Cardiac muscle cell (in vitro differentiated cells and primary cell): ENCODE data around the gene OXER1. TPM values are rescaled to one million over a fixed set of nuclear protein-coding genes. Genes with fewer than 3 reads are reported as not detected.

ENCODE experiments used
- DNase-seq, 2 donors: peaks; one replicate each; pipeline versions ENCODE4 v3.0.0 to v3.0.0-alpha.2; 2010 to 2017; ENCODE audit warnings: low read depth in 1 of 2, low spot score in 1 of 2
- H3K27ac ChIP-seq: fragments of 200-600 bp; sonication (generic); 2 replicates; pipeline ENCODE4 v1.5.1; 2016
- H3K27me3 ChIP-seq: fragments of 200-600 bp; sonication (generic); 2 replicates; pipeline ENCODE4 v1.6.0; 2016; ENCODE audit warnings: control low read depth
- H3K36me3 ChIP-seq: fragments of 200-600 bp; sonication (generic); 2 replicates; pipeline ENCODE4 v1.5.1; 2016; ENCODE audit warnings: control low read depth
- H3K4me1 ChIP-seq: fragments of 200-600 bp; sonication (generic); 2 replicates; pipeline ENCODE4 v1.8.1; 2017; ENCODE audit warnings: low read depth, mild to moderate bottlenecking, mixed run types
- H3K4me3 ChIP-seq: fragments of 200-600 bp; sonication (generic); 2 replicates; pipeline ENCODE4 v1.5.1; 2016; ENCODE audit warnings: mild to moderate bottlenecking
- H3K9me3 ChIP-seq: fragments of 200-600 bp; sonication (generic); 2 replicates; pipeline ENCODE4 v1.5.1; 2017; ENCODE audit warnings: low read depth, mild to moderate bottlenecking, control low read depth
- CTCF ChIP-seq: IDR thresholded peaks from 2 replicates; pipeline ENCODE4 v1.5.1; 2012; ENCODE audit warnings: low read depth, mild to moderate bottlenecking, low read length
- polyA plus RNA-seq: library from polyadenylated mRNA; unstranded; fragments of >200 nt; fragmentation: Nextera tagmentation; extraction: Ambion mirVana; gene quantifications from 2 replicates; pipeline ENCODE4 v1.2.1, GENCODE V29; 2016
- total RNA-seq: library from RNA; depleted of rRNA; stranded (reverse); fragments of >200 nt; gene quantifications from 2 replicates; pipeline ENCODE4 v1.2.3, GENCODE V29; 2016

The OXER1 gene
- total and polyA plus RNA-seq, 2 experiments from 2014 or later: 0.15 to 0.48 TPM

GRCh38 chr2:42802150-42802549 lies 38.2 kb upstream of the OXER1 start:
- DNase-seq: no peak
- H3K36me3 ChIP-seq: no peaks in the 10 kb centered on the region
- no peaks in the 10 kb centered on the region for H3K4me1 ChIP-seq
- H3K27ac ChIP-seq: no peak overlapping the region
- no peak overlapping the region for H3K4me3 ChIP-seq
- no peaks in the 10 kb centered on the region for H3K9me3 ChIP-seq
- no peak for TF ChIP-seq CTCF
- H3K27me3 ChIP-seq: no peaks in the 10 kb centered on the region

GRCh38 chr2:42801381-42801780 lies 37.4 kb upstream of the OXER1 start:
- DNase-seq: peak in 1 of 2 donors; percentile 31
- Histone ChIP-seq H3K36me3 (no peaks in the 10 kb centered on the region), H3K27me3 (no peaks in the 10 kb centered on the region), H3K9me3 (no peaks in the 10 kb centered on the region), H3K4me3 (no peak overlapping the region), H3K4me1 (no peaks in the 10 kb centered on the region), H3K27ac (no peak overlapping the region)
- no peak for TF ChIP-seq CTCF

- TF ChIP-seq CTCF: no peak
- no peaks in the 10 kb centered on the region for H3K9me3 ChIP-seq
- DNase-seq: peak in 1 of 2 donors; percentile 48
- H3K4me1 ChIP-seq: no peaks in the 10 kb centered on the region
- no peak overlapping the region for H3K4me3 ChIP-seq
- no peaks in the 10 kb centered on the region for H3K27me3 ChIP-seq
- no peak overlapping the region for H3K27ac ChIP-seq
- H3K36me3 ChIP-seq: no peaks in the 10 kb centered on the region
Observed at GRCh38 chr2:42800981-42801380, 37.0 kb upstream of the OXER1 start.

GRCh38 chr2:42800461-42800962 lies 36.6 kb upstream of the OXER1 start:
- Histone ChIP-seq H3K27me3 (no peaks in the 10 kb centered on the region), H3K9me3 (no peaks in the 10 kb centered on the region), H3K4me3 (no peak overlapping the region), H3K4me1 (no peaks in the 10 kb centered on the region), H3K36me3 (no peaks in the 10 kb centered on the region), H3K27ac (no peak overlapping the region)
- TF ChIP-seq CTCF: no peak
- DNase-seq: no peak

GRCh38 chr2:42799881-42800280 lies 35.9 kb upstream of the OXER1 start:
- H3K27ac ChIP-seq: no peak overlapping the region
- TF ChIP-seq CTCF: no peak
- no peaks in the 10 kb centered on the region for H3K4me1 ChIP-seq
- H3K27me3 ChIP-seq: no peaks in the 10 kb centered on the region
- no peak overlapping the region for H3K4me3 ChIP-seq
- H3K9me3 ChIP-seq: no peaks in the 10 kb centered on the region
- DNase-seq: peak in 1 of 2 donors; percentile 44
- no peaks in the 10 kb centered on the region for H3K36me3 ChIP-seq

- Histone ChIP-seq H3K4me1 (no peaks in the 10 kb centered on the region), H3K9me3 (no peaks in the 10 kb centered on the region), H3K27ac (no peak overlapping the region), H3K27me3 (peaks cover 12% of the 10 kb centered on the region), H3K36me3 (no peaks in the 10 kb centered on the region), H3K4me3 (no peak overlapping the region)
- DNase-seq: no peak
- no peak for TF ChIP-seq CTCF
Observed at GRCh38 chr2:42797281-42797680, 33.3 kb upstream of the OXER1 start.
